Measurements from ENCODE around the gene BMP6. TPM values are rescaled to one million over a fixed set of nuclear protein-coding genes. Genes with fewer than 3 reads are reported as not detected.

The BMP6 gene
- total RNA-seq, 1 experiment from 2014 or later, result 13.6 TPM

- intact Hi-C loops (cut with micrococcal nuclease; ENCODE audit: unreplicated experiment), result no loop called here
- ATAC-seq (no peak), DNase-seq (ENCODE audit: low read depth, low spot score) (no peak)
- no peak overlapping the region for H3K4me3 ChIP-seq (ENCODE audit: low read depth in 2 of 2, low read length in 2 of 2)
- H3K9me3 ChIP-seq (ENCODE audit: control insufficient read depth, insufficient read depth, low read depth, low read length), result no peaks in the 10 kb centered on the region
- BruUV-seq (replicated peaks), result no TSS peak
- ChIA-PET POLR2A (no interaction called here), CTCF (no interaction called here)
- TF ChIP-seq CTCF (IDR thresholded peaks at IDR 0.05), result no peak
- TF ChIP-seq SIN3A (IDR thresholded peaks at IDR 0.05; ENCODE audit: borderline replicate concordance, insufficient read depth, low read depth, low read length), result no peak
- TF ChIP-seq, protein P1, sequence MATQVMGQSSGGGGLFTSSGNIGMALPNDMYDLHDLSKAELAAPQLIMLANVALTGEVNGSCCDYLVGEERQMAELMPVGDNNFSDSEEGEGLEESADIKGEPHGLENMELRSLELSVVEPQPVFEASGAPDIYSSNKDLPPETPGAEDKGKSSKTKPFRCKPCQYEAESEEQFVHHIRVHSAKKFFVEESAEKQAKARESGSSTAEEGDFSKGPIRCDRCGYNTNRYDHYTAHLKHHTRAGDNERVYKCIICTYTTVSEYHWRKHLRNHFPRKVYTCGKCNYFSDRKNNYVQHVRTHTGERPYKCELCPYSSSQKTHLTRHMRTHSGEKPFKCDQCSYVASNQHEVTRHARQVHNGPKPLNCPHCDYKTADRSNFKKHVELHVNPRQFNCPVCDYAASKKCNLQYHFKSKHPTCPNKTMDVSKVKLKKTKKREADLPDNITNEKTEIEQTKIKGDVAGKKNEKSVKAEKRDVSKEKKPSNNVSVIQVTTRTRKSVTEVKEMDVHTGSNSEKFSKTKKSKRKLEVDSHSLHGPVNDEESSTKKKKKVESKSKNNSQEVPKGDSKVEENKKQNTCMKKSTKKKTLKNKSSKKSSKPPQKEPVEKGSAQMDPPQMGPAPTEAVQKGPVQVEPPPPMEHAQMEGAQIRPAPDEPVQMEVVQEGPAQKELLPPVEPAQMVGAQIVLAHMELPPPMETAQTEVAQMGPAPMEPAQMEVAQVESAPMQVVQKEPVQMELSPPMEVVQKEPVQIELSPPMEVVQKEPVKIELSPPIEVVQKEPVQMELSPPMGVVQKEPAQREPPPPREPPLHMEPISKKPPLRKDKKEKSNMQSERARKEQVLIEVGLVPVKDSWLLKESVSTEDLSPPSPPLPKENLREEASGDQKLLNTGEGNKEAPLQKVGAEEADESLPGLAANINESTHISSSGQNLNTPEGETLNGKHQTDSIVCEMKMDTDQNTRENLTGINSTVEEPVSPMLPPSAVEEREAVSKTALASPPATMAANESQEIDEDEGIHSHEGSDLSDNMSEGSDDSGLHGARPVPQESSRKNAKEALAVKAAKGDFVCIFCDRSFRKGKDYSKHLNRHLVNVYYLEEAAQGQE (IDR thresholded peaks at IDR 0.05; ENCODE audit: insufficient read depth in 1 of 2, low read depth in 2 of 2, low read length in 1 of 2), result no peak
- in situ Hi-C loops (cut with HindIII; ENCODE audit: low pct_unique_long_range_greater_than_20kb, low sequenced_read_pairs), result no loop called here
- no peaks in the 10 kb centered on the region for H3K4me1 ChIP-seq (ENCODE audit: control insufficient read depth, insufficient read depth, low read length)
- no peak overlapping the region for H3K27ac ChIP-seq (ENCODE audit: low read length)
- no peaks in the 10 kb centered on the region; the same call in 1 of the 2 replicates for H3K36me3 ChIP-seq (ENCODE audit: control insufficient read depth, insufficient read depth, low read length)
- H3K27me3 ChIP-seq (ENCODE audit: control insufficient read depth, insufficient read depth, low read length), result no peaks in the 10 kb centered on the region
Observed at GRCh38 chr6:7803214-7803613, 77.3 kb downstream of the BMP6 start.

DNA sequence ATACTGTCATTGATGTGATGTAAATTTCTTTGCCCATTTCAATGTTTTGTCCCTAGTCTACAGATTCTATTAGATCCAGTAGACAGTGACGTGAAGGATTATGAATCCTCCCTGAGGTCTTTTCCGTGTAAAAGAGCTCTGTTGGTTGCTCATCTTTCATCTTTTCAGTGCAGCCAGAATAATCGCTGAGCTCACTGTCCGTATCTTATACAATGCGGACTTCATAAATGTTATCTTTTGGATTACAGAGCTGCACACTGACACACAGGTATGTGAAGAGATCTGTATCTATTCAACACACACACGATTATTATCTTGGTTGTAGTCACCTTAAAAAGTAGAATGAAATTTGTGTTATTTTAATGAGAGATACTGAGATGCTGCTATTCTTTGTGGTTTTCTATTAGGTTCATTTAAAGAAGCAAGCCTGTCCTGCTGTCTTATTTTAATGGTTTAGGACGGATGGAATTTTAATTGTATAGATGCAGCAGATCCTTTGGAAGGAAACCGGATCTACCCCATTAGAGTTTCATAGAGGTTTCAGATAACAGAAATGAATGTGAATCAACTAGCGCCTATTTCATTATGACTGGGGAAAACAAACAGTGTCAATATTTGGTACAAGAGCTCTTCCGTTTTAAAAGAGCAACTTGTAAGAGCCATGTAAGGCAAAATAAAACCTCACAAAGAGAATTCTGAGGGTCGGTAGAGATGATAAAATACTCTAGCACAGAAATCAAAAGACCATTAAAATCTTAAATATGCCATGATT is 79.4 kb downstream of the BMP6 start:
- DNase-seq (ENCODE audit: low read depth, low spot score), result no peak
- BruUV-seq (replicated peaks), result no TSS peak
- CTCF ChIA-PET, result no interaction called here
- Histone ChIP-seq H3K36me3 (ENCODE audit: control insufficient read depth, insufficient read depth, low read length) (no peaks in the 10 kb centered on the region), H3K9me3 (ENCODE audit: control insufficient read depth, insufficient read depth, low read depth, low read length) (no peaks in the 10 kb centered on the region), H3K4me3 (ENCODE audit: low read depth in 2 of 2, low read length in 2 of 2) (no peak overlapping the region), H3K27ac (ENCODE audit: low read length) (no peak overlapping the region), H3K4me1 (ENCODE audit: control insufficient read depth, insufficient read depth, low read length) (no peaks in the 10 kb centered on the region), H3K27me3 (ENCODE audit: control insufficient read depth, insufficient read depth, low read length) (no peaks in the 10 kb centered on the region)
- in situ Hi-C loops (cut with HindIII; ENCODE audit: low pct_unique_long_range_greater_than_20kb, low sequenced_read_pairs), result no loop called here
- no peak for TF ChIP-seq CTCF (IDR thresholded peaks at IDR 0.05)
- TF ChIP-seq SIN3A (IDR thresholded peaks at IDR 0.05; ENCODE audit: borderline replicate concordance, insufficient read depth, low read depth, low read length), result no peak
- no peak for ATAC-seq
- POLR2A ChIA-PET, result no interaction called here
- intact Hi-C loops (cut with micrococcal nuclease; ENCODE audit: unreplicated experiment), result no loop called here

DNA sequence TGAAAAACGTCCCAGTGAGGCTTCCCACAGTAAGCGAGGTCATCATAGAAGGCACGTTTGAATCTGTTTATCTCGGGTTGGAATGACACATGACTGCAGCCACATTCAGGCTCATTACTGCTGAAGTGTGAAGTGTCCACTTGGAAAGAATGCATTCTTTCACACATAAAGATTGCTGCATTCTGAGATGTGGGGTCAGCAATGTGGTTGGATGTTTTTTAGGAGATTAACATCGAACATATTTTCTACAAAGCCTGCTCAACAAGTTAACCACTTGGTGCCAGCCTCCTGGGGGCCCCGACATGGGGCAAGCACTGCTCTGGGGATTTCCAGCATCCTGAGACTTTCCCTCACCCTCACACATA is 79.9 kb downstream of the BMP6 start:
- no peak overlapping the region for H3K27ac ChIP-seq (ENCODE audit: low read length)
- POLR2A ChIA-PET, result no interaction called here
- in situ Hi-C loops (cut with HindIII; ENCODE audit: low pct_unique_long_range_greater_than_20kb, low sequenced_read_pairs) (no loop called here), intact Hi-C loops (cut with micrococcal nuclease; ENCODE audit: unreplicated experiment) (no loop called here)
- no TSS peak for BruUV-seq (replicated peaks)
- TF ChIP-seq POLR2AphosphoS5 (IDR thresholded peaks at IDR 0.05; ENCODE audit: low read depth, low read length) (no peak), SIN3A (IDR thresholded peaks at IDR 0.05; ENCODE audit: borderline replicate concordance, insufficient read depth, low read depth, low read length) (no peak), CTCF (IDR thresholded peaks at IDR 0.05) (no peak), TCF7L2 (IDR thresholded peaks at IDR 0.05; ENCODE audit: low read depth, low read length) (no peak)
- TF ChIP-seq, protein P1 (IDR thresholded peaks at IDR 0.05; ENCODE audit: insufficient read depth in 1 of 2, low read depth in 2 of 2, low read length in 1 of 2), result no peak
- no peaks in the 10 kb centered on the region for H3K4me1 ChIP-seq (ENCODE audit: control insufficient read depth, insufficient read depth, low read length)
- DNase-seq (ENCODE audit: low read depth, low spot score) (no peak), ATAC-seq (no peak)
- H3K9me3 ChIP-seq (ENCODE audit: control insufficient read depth, insufficient read depth, low read depth, low read length), result no peaks in the 10 kb centered on the region
- H3K4me3 ChIP-seq (ENCODE audit: low read depth in 2 of 2, low read length in 2 of 2), result no peak overlapping the region
- CTCF ChIA-PET, result no interaction called here
- H3K27me3 ChIP-seq (ENCODE audit: control insufficient read depth, insufficient read depth, low read length), result no peaks in the 10 kb centered on the region
- no peaks in the 10 kb centered on the region for H3K36me3 ChIP-seq (ENCODE audit: control insufficient read depth, insufficient read depth, low read length)
